Measurements from ENCODE around the gene PTPRD.

DNA sequence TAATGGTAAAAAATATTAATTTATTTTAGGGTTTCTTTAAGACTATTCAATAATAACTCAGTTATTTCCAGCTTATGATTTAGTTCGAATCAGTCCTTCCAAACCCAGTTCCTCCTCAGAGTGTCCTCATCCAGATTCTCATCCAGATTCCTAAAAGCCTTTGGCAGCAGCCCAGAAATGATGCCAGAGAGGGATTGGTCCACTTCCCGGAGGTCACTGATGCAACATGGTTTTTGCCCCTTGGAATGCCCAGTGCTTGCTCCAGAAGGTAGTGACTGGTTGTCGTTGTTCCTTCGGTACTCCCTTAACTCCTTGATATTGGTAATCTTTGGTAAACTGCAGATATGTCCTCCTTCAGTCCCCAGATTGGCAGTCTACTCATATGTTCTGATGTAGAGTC is 2320.1 kb downstream of the PTPRD start:
- no peak for TF ChIP-seq CTCF (IDR thresholded peaks at IDR 0.05)
- TF ChIP-seq POLR2A (IDR thresholded peaks at IDR 0.05): no peak
